ENCODE results near the gene DNAH9.
"Not testable (repeated sequence)": the region's sequence is repeated elsewhere in the genome, so short reads cannot be mapped to it uniquely, and the experiment has no call there.

The DNAH9 gene

GRCh38 chr17:11924076-11924475 lies 325.8 kb downstream of the DNAH9 start:
- DNase-seq: no peak

GRCh38 chr17:11925262-11926021 lies 327.2 kb downstream of the DNAH9 start:
- DNase-seq: no peak

GRCh38 chr17:11928436-11928835 lies 330.2 kb downstream of the DNAH9 start:
- DNase-seq: no peak

GRCh38 chr17:11932337-11932898 lies 334.1 kb downstream of the DNAH9 start:
- no peak for DNase-seq

- DNase-seq: peak; percentile 20
These were observed 337.6 kb downstream of the DNAH9 start for GRCh38 chr17:11935734-11936406.

GRCh38 chr17:11940904-11941303 lies 342.6 kb downstream of the DNAH9 start:
- no peak for DNase-seq

- DNase-seq: not testable (repeated sequence)
These were observed 344.8 kb downstream of the DNAH9 start for GRCh38 chr17:11943086-11943485.

GRCh38 chr17:11943759-11944347 lies 345.6 kb downstream of the DNAH9 start:
- DNase-seq: no peak

- DNase-seq: no peak
These were observed 346.3 kb downstream of the DNAH9 start for GRCh38 chr17:11944587-11944986.

- no peak for DNase-seq
These were observed 350.5 kb downstream of the DNAH9 start for GRCh38 chr17:11948789-11949188.

- DNase-seq: not testable (repeated sequence)
These were observed 351.3 kb downstream of the DNAH9 start for GRCh38 chr17:11949571-11949970.

GRCh38 chr17:11950771-11951519 lies 352.7 kb downstream of the DNAH9 start:
- DNase-seq: no peak

GRCh38 chr17:11952610-11953009 lies 354.3 kb downstream of the DNAH9 start:
- DNase-seq: no peak

GRCh38 chr17:11953924-11954323 lies 355.7 kb downstream of the DNAH9 start:
- DNase-seq: no peak

GRCh38 chr17:11954936-11955335 lies 356.7 kb downstream of the DNAH9 start:
- no peak for DNase-seq

GRCh38 chr17:11969565-11969964 lies 371.3 kb downstream of the DNAH9 start:
- no peak for DNase-seq

GRCh38 chr17:11972741-11973140 lies 374.5 kb downstream of the DNAH9 start:
- not testable (repeated sequence) for DNase-seq

- DNase-seq: no peak
These were observed 381.5 kb downstream of the DNAH9 start for GRCh38 chr17:11979795-11980194.

- no peak for DNase-seq
These were observed 382.5 kb downstream of the DNAH9 start for GRCh38 chr17:11980813-11981212.

- DNase-seq: no peak
These were observed 383.6 kb downstream of the DNAH9 start for GRCh38 chr17:11981862-11982261.

GRCh38 chr17:11986179-11986941 lies 388.1 kb downstream of the DNAH9 start:
- no peak for DNase-seq

GRCh38 chr17:11986942-11987329 lies 388.7 kb downstream of the DNAH9 start:
- DNase-seq: peak; percentile 49

Measured in NCI-H1105 treated with DMSO at 0.1 percent for 48 hours (cell line).